H1 (cell line): ENCODE measurements around the gene ACAP3. TPM values are rescaled to one million over a fixed set of nuclear protein-coding genes. Genes with fewer than 3 reads are reported as not detected.

Experiments
- GABPA ChIP-seq: IDR thresholded peaks from 2 replicates; pipeline ENCODE4 v1.6.1; 2011; ENCODE audit warnings: mild to moderate bottlenecking, low read length, moderate library complexity, borderline replicate concordance; ENCODE audit not compliant: insufficient read depth
- JUN ChIP-seq: IDR thresholded peaks from 2 replicates; pipeline ENCODE4 v1.6.1; 2011; ENCODE audit warnings: low read depth, mild to moderate bottlenecking, improper control_type of control experiment, low read length
- POLR2AphosphoS5 ChIP-seq: IDR thresholded peaks from 2 replicates; pipeline ENCODE4 v1.6.1; 2011; ENCODE audit warnings: low read depth, low read length
- RFX5 ChIP-seq: IDR thresholded peaks from 2 replicates; pipeline ENCODE4 v1.6.1; 2011; ENCODE audit warnings: low read depth, low read length, improper control_type of control experiment, borderline replicate concordance
- SRF ChIP-seq: IDR thresholded peaks from 2 replicates; pipeline ENCODE4 v1.6.1; 2011; ENCODE audit warnings: mild to moderate bottlenecking, low read depth, low read length, moderate library complexity
- polyA plus RNA-seq, 7 experiments: library from polyadenylated mRNA; depleted of rRNA in 3 of 7; stranded (reverse) in 5 of 7; unstranded in 2 of 7; fragments of >200 nt in 5 of 7; fragments of 200-250 nt in 2 of 7; gene quantifications; 1 replicate in 5 of 7; 2 replicates in 1 of 7; 4 replicates in 1 of 7; pipeline versions ENCODE4 v1.2.1 to v1.2.3, GENCODE V29; 2011 to 2013; ENCODE audit warnings: missing spikeins in 2 of 7, mixed read lengths in 2 of 7
- total RNA-seq: library from RNA; stranded (reverse); fragmentation: NEBNext Ultra II Directional; extraction: Animal tissue kit (Norgen Biotek cat#: 25700); gene quantifications from 2 replicates; pipeline ENCODE4 v1.2.1, GENCODE V29; 2021

ACAP3 gene
- total and polyA plus RNA-seq, 2 of the 8 experiments (the other 6 are each of a cell fraction or from before 2014, with no cell fraction given) = 14.8 to 28.3 TPM

- no peak for TF ChIP-seq JUN
- TF ChIP-seq RFX5 = no peak
- TF ChIP-seq POLR2AphosphoS5 = no peak
- TF ChIP-seq GABPA = no peak
- TF ChIP-seq SRF = no peak
- TF ChIP-seq, all 59 proteins: peak for 0
These were observed 34.6 kb downstream of the ACAP3 start (continued) for GRCh38 chr1:1273209-1273511.
